Testis (tissue), 2 donors: Measurements from ENCODE around the gene SEMA5A.

ENCODE experiments used
- CTCF ChIP-seq, 3 experiments: fragments of 450-650 bp in 2 of 3; fragments of 200-600 bp in 1 of 3; sonication (generic) in 1 of 3; IDR thresholded peaks; one replicate each; pipeline ENCODE4 v1.5.1; 2016 to 2019; ENCODE audit warnings: antibody characterized with exemption in 3 of 3, mild to moderate bottlenecking in 2 of 3, moderate library complexity in 1 of 3
- POLR2A ChIP-seq: fragments of 450-650 bp; IDR thresholded peaks from one replicate; pipeline ENCODE4 v1.6.1; 2017; ENCODE audit warnings: antibody characterized with exemption, mild to moderate bottlenecking, moderate library complexity

- no peak for TF ChIP-seq CTCF (IDR thresholded peaks at IDR 0.05)
- TF ChIP-seq POLR2A: no peak
Observed at GRCh38 chr5:9375756-9376155, 170.1 kb downstream of the SEMA5A start.
